Cerebellar nuclear complex (tissue), 1 donor: ENCODE data around the gene BHMT.

ENCODE experiments used
- DNase-seq, 2 experiments: peaks; one replicate each; lab custom pipeline; 2025; lab: John Stamatoyannopoulos, UW

Gene BHMT, protein sequence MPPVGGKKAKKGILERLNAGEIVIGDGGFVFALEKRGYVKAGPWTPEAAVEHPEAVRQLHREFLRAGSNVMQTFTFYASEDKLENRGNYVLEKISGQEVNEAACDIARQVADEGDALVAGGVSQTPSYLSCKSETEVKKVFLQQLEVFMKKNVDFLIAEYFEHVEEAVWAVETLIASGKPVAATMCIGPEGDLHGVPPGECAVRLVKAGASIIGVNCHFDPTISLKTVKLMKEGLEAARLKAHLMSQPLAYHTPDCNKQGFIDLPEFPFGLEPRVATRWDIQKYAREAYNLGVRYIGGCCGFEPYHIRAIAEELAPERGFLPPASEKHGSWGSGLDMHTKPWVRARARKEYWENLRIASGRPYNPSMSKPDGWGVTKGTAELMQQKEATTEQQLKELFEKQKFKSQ

DNA sequence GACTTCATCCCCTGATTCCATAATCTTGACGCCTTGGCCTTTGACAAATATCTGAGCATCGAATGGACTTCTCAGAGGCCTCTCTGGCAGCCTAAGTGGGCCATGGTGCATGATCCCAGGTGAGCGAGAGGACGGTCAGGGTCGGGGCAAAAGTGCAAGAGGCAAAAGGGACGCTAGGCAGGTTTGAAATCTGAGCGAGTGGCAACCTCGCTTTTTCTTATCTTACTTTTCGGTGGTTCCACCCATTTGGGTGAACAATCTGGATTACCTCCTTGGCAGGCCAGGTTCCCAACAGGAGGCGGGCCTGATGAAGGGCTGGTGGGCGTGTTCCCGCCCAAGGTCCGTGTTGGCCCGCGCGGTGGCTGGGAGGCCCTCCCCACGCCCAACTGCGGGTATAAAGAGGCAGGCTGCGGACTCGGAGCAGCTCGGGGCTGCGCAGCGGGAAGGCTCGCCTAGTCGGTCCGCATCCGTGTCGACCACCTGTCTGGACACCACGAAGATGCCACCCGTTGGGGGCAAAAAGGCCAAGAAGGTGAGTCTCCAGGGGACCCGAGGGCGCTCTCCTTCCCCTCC is at the start of gene BHMT:
Gene BHMT, plus strand, starts transcription at position 423 of the 573 bp plus-strand sequence. Its CDS starts 77 bp downstream, at position 500.
- no peak for DNase-seq

DNA sequence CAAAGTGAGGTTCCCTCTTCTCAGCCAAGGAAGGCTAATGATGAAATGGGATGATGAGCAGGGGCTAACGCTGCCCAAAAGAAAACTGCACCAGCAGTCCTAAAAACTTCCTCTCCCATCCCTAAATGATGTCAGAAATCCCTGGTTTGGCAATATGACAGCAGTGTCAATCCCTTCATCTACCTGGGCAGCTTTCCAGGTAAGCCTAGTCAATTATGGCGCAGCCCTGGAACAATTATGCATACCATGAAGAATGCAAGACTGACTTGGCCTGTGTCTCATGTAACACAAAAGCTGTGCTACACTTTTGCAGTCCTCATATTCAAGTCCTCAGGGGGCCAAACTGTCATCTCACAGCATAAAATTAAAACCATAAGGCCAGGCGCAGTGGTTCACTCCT is 49.2 kb upstream of the BHMT start:
- no peak for DNase-seq

DNA sequence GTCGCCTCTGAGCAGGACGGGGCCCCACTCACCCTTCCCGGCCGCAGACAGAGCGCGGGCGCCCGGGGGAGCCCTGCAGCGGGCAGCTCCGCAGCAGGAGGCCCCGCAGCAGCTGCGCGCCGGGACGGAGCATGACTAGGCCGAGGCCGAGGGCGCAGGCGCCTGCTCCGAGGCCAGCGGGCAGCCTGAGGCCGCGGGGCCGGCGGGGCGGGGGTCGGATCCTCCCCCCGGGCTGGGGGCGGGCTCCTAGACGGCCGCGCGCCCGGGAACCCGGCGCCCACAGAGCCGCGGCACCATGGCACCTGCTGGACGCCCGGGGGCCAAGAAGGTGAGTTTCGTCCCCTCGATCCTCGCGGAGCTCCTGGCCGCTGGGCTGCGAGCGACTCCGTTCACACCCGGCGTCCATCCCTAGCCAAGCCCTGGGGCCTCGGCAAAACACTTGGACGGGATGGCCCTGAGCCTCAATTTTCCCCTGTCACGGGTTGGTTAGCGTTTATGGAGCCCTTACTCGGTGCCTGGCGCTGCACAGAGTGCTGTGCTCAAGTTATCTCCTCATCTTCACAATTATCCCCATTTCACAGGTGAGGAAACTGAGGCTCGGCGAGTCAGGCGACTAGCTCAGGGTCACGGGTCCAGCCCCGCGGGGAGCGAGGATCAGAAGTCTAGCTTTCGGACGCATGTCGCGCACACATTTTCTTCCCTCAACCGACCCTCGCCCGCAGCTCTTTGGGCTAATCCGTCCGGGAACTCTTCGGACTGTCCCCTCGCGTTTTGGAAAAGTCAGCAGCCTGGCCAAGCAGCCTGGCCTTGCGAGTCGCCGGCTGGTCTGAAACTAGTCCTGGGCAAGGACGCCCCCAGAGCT is 41.9 kb upstream of the BHMT start, which contains the start of the genes BHMT2 and DMGDH:
Gene BHMT2, plus strand, starts transcription at position 280 of the 862 bp plus-strand sequence. Its CDS starts 16 bp downstream, at position 296.
Gene DMGDH, minus strand, starts transcription at position 187 of the 862 bp plus-strand sequence. Its CDS starts 54 bp downstream, at position 133.
- DNase-seq = no peak

DNA sequence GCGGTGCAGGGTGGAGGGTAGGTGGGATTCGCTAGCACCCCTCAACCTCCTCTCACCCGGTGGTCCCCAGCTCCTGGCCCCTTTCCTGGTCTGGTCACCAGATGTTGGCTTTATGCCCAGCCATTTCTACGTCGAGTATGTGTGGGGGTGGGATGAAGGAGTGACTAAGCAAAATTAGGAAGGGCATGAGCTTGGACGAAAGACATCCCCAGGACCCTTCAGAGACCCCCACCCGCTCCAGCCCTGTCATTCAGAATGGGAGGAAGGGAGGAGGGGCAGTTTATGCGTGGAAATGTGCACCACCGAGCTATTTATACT is 41.3 kb upstream of the BHMT start:
- DNase-seq = no peak

DNA sequence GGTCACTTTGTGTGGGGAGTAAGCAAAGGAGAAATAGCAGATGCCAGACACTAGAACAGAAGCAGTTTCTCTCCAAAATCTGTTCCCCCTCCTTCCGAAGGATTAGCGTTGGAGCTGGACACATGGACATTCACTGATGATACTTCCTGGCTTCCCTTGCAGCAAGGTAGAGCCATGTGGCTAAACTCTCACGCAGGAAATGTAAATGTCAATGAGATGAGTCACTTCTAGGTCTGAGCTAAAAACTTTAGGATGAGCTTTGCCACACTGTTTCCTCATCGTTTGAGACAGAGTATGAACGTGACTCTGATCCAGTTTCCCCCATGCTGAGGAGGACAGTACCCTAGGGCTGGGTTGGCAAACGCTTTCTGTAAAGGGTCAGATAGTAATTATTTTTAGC is 37.0 kb upstream of the BHMT start:
- no peak for DNase-seq

DNA sequence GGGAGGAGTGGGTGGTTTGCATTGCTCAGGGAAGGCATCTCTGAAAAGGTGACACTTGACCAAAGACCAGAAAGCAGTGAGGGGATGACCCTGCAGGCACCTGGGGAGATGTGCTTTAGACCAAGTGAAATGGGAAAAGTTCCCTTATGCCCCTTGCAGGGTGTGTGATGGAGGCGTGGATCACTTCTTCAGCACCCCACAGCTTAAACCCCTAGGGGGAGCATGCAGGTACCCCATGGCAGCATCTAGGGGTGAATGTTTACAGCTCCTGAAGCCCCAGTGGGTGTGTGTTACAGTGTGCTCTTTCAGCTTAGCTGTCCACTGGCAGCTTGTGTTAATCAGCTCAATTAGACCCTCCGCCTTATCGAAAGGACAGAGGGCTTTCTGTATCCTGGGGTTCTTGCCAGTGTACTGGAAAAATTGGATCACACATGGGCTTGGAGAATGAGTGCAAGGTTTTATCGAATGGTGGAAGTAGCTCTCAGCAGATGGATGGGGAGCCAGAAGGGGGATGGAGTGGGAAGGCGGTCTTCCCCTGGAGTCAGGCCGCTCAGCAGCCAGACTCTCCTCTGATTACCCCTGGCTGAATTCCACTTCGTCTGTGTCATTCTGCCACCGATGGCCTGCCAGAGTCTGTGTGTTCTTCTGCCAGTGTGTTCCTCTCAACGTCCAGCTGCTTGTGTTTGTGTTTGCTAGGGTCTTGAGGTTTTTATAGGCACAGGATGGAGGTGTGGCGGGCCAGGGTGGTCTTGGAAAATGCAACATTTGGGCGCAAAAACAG is 35.8 kb upstream of the BHMT start:
- no peak for DNase-seq

DNA sequence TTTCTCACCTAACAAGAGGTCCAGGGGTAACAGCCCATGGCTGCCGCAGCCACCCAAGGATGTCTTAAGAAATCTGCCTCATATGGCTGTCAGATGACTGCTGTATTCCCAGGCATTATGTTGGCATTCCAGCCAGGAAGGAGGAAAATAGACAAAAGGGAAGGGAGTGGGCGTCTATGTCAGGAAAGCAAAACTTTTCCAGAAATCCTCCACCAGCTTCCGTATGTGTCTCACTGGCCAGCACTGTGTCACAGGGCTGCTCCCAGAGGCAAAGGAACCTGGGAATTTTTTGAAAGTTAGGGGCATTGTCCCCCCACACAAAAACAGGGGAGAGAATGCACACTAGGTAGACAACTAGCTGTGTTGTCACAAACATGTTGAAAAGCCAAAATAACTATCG is 34.8 kb upstream of the BHMT start:
- DNase-seq = no peak

DNA sequence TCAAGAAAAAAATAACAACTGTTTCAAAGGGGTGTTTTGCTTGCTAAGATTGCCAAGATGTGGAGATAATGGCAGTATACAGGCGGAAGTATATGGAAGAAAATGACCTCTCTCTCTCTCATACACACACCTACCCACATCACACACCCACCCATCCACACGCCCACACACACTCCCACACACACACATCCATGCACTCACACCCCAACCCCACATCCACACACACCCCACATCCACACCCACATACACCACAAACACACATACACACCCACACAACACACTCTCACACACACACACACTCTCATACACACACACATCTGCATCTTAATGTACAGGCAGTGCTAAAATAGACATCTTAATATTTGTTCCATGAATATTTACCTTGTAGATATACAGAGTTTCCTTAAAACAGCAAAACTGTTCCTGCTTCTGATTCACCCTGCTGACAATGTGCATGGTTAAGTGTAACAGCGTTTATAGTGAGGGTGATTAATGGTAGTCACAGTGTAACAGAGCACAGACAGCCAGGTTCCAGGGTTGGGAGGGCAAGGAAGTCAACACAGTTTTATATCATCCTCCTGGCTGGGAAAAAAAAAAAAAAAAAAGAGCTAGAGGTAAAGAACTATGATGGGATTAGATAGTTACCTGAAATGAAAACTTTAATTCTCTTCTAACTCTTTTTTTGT is 33.8 kb upstream of the BHMT start:
- DNase-seq = no peak

DNA sequence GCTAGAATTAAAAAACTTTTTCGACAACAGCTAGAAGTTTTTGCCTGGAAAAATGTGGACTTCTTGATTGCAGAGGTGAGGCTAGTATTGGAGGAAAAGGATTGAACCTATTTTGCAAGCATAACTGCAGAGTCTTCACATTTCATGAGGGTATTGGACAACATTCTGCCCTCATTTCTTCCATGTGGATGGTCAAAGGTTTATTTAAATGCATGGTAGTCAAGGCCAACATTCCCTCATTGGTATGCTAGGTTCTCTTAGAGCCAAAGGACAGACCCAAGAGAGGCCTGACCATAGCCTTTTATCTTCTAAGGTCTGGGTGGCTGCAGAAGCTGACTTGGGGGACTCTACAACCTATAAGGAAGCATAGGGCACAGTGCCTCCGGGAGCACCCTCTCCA is 30.8 kb upstream of the BHMT start:
- DNase-seq = no peak

DNA sequence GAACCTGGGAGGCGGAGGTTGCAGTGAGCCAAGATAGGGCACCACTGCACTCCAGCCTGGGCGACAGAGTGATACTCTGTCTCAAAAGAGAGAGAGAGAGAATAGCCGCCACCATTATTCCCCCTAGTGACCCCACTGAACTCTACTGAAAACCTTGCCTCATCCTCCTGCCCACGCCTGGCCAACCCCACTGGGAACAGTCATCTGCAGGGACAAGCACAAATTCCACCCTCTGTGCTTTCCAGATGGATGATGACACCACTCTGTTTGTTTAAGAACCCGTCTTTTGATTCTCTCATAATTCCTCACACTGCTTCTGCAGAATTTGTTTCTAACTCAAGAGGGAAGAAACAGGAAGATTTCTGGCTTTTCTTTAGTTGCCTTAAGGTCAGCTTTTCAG is 29.8 kb upstream of the BHMT start:
- DNase-seq = no peak

DNA sequence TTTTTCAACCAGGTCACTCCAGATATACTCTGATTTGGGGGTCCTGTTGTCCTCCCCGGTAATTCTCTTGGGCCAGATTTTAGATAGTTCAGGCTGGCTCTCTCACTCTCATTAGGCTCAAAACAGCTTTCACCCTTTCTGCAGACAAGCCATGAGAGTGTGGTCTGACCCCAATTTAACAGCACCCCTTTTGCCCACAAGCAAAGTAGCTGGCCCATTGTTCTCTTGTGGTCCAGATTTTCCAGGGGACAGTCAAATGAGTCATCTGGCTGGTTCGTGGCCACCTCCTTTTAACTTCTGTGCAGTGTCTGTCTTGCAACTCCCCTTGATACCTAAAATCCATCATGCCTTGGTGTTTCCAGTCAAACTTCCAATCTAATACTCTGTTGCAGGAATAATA is 25.5 kb upstream of the BHMT start:
- no peak for DNase-seq

DNA sequence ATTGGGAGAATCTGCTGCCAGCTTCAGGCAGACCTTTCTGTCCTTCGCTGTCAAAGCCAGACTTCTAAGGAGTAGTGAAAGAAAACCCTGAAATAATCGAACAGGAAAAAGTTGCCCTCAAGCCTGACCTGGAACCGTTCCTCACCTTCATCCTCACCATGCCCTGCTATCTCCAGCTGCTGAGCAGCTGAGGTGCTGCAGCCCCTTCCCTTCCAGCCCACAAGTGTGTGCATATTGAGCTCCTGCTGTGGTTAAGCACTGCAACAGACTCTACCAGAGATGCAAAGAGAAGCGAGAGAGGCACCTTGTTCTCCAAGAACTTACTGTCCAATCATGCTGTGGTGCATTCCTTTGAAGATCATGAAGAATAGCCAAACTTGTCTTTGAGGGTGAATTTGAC is 23.1 kb upstream of the BHMT start:
- no peak for DNase-seq

DNA sequence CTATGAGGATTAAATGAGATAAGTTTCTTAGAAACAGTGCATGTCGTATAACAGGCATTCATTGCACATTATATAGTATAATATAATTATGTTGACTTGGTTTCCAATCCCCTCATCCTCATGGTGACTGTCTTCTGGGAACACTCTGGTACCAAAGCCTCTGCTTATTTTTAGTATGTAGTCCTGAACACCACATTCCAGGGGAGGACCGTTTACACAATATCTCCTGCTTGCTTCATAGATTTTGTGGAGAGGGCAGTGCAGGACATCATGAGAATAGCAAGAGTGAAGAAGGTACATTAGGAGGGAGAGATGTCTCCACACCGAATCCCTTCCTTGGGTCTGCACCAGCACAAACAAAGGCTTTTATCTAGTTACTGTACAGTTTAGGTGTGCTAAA is 20.5 kb upstream of the BHMT start:
- DNase-seq = no peak

DNA sequence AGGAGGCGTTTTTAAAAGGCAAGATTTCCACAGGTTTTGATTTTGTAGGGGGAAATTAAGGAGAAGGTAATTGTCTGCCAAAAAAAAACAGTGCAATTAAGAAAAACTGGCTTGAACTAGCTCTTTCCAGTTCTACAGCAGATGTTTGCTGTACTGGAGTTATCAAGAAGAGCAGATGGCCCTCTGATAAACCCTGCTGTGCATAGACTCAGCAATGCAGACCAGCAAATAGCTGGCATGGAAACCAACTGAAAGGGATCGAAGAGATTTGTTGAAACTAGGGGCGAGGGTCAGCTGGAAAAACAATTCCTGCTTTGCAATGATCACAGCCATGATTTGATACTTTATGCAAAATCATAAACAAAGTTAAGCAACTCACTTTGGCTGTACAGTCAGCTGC is 17.8 kb upstream of the BHMT start:
- DNase-seq = no peak

DNA sequence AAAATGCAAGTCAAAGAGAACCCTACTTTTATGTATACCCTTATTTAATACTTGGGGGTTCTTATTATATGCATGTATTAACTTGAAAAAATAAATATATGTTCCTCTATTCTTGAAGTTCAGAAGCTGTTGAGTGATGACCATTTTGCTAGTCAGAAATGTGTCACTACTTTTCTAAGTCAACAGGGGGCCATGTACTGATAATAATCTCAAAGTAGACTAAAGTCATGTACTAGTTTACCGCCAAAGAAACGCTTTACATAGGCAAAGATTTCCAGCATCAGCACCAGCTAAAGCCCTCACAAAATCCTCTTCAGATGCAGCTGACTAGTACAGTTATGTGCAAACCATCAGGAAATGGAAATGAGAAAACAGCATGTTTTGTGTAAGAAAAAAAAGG is 5.7 kb upstream of the BHMT start:
- no peak for DNase-seq

DNA sequence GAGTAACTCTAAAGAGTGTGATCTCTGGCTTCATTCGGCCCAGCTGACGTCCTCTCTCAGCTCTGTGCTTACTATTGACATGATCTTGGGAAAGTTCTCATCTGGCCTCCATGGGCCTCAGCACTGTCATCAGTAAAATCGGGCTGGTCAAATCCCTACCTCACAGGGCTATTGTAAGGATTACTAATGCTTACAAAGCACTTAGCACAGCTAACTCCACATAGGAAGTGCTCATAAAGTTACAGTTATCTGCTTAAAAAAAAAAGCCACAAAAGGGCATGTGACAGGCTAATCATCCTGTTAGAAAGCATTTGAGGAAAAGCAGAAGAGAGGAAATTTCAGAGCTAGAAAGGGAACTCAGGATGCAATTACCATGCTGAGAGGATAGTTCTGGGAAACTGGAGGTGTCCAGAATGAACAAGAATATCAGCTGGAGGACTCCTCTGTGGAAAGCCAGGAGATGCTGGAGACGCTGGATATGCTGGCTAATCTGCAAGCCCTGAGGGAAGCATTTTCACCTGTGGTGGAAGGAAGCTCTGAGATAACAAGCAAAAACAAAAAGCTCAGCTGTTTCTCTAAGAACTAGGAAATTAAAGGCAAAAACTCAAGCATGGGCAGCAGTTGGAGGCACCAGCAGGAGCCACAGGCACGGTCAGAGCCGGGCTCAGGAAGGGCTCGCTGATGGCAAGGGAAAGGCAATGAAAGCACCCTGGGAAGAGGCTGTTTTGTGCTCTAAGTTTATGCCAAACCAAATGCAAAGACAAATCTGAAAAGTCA is 4.4 kb upstream of the BHMT start:
- no peak for DNase-seq

DNA sequence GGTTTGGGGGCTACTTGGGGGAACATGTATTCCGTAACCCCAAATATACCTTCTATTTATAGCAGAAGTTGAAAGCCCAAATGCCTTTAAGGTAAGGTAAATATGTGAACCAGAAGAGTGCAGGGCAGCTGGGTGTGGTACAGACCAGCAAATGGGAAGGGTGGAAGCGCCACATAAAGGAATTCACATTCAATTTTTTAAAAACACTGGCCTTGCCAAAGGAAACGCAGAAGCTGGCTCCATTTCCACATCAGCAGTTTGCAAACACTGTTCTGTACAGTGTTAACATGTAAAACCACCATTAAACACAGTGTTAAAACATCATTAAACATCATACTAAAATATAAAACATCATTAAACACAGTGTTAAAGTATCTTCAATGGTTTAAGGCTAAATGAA is 3.5 kb upstream of the BHMT start:
- DNase-seq = no peak

DNA sequence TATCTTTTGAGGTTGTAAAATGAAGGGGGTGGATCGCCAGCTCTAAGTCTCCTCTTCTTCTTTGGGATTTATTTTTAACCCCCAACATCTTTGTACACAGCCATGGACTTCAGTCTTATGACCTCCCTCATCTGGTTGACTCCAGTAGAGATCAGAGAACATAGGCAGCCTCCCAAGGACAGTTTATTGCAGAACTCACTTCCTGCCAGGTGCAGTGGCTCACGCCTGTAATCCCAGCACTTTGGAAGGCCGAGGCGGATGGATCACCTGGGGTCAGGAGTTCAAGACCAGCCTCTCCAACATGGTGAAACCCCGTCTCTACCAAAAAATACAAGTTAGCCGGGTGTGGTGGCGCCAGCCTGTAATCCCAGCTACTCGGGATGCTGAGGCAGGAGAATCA is 2.8 kb upstream of the BHMT start:
- no peak for DNase-seq

DNA sequence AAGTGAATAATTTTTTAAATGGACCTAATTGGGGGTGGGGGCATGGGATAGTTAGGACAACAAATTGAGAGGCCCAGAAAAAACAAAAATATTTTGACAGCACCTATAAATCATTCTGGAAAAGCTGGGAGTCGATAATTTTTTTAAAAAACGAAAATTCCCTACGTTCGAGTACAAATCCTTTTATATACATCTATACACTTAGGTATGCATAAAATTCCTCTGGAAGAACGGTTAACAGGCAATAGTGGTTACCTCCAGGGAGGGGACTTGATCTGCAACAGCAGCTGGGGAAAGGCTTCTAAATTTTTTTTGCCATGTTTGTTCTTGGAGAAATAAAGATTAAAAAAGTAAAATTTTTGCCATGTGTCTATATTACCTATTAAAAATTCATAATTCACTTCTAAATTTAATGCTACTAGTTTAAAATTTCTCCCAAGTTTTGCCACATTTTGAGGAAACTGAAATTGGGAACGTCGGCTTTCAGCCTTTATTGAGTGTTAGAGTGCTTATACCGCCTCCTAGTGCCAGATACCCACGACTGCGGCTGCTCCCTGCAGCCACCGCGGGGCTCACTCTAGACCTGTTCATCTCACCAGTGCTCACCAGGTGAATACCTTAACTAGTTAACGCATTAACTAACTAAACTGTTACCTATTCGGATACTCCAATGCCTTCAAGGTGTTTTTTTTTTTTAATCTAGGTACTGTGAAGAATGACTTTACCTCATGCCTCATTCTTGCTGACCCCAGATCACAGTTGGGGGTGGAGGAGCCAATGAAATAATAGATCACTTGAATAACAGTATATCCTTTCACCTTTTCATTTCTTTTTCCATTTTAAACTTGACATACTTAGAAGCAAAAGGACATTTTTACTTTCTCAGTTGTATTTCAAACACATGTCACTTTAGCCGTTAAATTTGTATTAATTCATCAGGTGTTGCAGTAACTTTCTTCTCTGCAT is 1.8 kb upstream of the BHMT start:
- DNase-seq = no peak
